Psoas muscle (tissue), 8 donors: ENCODE data around the gene DYNC1I2. TPM values are rescaled to one million over a fixed set of nuclear protein-coding genes. Genes with fewer than 3 reads are reported as not detected.

Experiments used
- ATAC-seq, 4 donors: fragments of 200-7000 bp; cut with Tn5 transposase; one replicate each; pipeline ENCODE4 v1.9.1; 2020; ENCODE audit warnings: moderate library complexity in 3 of 4, mild to moderate bottlenecking in 2 of 4
- DNase-seq, 2 donors: peaks; one replicate each; pipeline ENCODE4 v3.0.0-alpha.2; 2020
- H3K27ac ChIP-seq: fragments of 200-600 bp; one replicate; pipeline ENCODE4 v1.8.0; 2022
- H3K27me3 ChIP-seq, 3 donors: fragments of 200-600 bp in 1 of 3; one replicate each; pipeline versions ENCODE4 v1.6.1 to v1.8.0; 2013 to 2022; ENCODE audit warnings: low read length in 2 of 3, mild to moderate bottlenecking in 2 of 3, moderate library complexity in 1 of 3; ENCODE audit not compliant: insufficient read depth in 3 of 3
- H3K36me3 ChIP-seq, 2 donors: fragments of 200-600 bp in 1 of 2; one replicate each; pipeline versions ENCODE4 v1.6.1 to v1.8.0; 2013 to 2022; ENCODE audit warnings: low read depth in 1 of 2, mild to moderate bottlenecking in 1 of 2, moderate library complexity in 1 of 2; ENCODE audit not compliant: insufficient read depth in 1 of 2
- H3K4me1 ChIP-seq: fragments of 200-600 bp; one replicate; pipeline ENCODE4 v1.8.0; 2022
- H3K4me3 ChIP-seq: fragments of 200-600 bp; one replicate; pipeline ENCODE4 v1.8.0; 2022; ENCODE audit warnings: mild to moderate bottlenecking
- H3K9me3 ChIP-seq: fragments of 200-600 bp; one replicate; pipeline ENCODE4 v1.8.0; 2022
- WGBS, 3 donors: extraction: QIAGEN DNeasy Blood & Tissue Kit; methylation state at CpG; one replicate each; pipeline versions ENCODE4 v1.1.6 to v1.1.7; 2013; 5-methylcytosine and 5-hydroxymethylcytosine counted together
- intact Hi-C, 2 donors: fragments of 100-400 bp; cut with DNase I; formaldehyde crosslinking; loops; one replicate each; pipeline versions ENCODE4 v1.11.0 to v1.14.2; 2022
- polyA plus RNA-seq, 3 donors: library from polyadenylated mRNA; stranded (reverse); fragments of 200-250 nt; gene quantifications; one replicate each; pipeline ENCODE4 v1.2.3, GENCODE V29; 2013
- total RNA-seq, 4 donors: library from RNA; stranded (reverse); fragmentation: NEBNext Ultra II Directional in 2 of 4; extraction: Animal tissue kit (Norgen Biotek cat#: 25700) in 2 of 4; gene quantifications; one replicate each; pipeline versions ENCODE4 v1.2.1 to v1.2.4, GENCODE V29; 2021 to 2023
- TF ChIP-seq, protein P1 (sequence below): fragments of 200-600 bp; IDR thresholded peaks from one replicate; pipeline ENCODE4 v1.8.0; 2022; ENCODE audit warnings: antibody characterized with exemption
- donor health status: healthy with polysubstance abuse.
- donor health status: DM: no; HTN: no; CAD: no; lungs with moderate emphysema.
- donor health status: Bipolar disorder and iron deficiency.
- donor health status: healthy.
- donor health status: DM: yes; HTN: yes; CAD: no.
- donor health status: DM: no; HTN: no; CAD: no.
- donor health status: DM: no; HTN: no; CAD: no.
- donor health status: DM: yes; HTN: yes; CAD: no.

Gene DYNC1I2
- total and polyA plus RNA-seq, 7 donors = 43.5 to 72.9 (median 50.3) TPM

DNA sequence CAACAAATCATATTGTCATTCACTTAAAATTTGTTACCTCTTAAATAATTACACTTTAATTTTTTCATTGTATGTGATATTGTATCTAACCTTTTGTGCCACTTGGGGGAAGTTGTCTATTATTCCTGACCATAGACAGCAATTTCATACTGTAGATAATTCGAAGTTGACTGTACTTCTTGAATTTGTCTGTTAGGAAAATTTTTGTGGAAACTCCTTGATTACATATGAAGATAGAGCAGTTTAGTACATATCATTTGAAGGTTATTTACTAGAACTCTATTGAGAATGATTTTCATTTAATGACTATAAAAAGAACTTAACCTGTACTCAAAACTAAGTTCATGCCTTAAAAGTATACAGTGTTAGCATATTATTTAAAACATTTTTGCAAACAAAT lies 5.1 kb downstream of the DYNC1I2 start:
- DNase-seq (no peak), ATAC-seq (no peak)
- Histone ChIP-seq H3K27me3 (no peaks in the 10 kb centered on the region), H3K27ac (no peak overlapping the region), H3K36me3 (peaks cover 0 to 69% of the 10 kb centered on the region in 2 donors), H3K4me3 (no peak overlapping the region), H3K9me3 (no peaks in the 10 kb centered on the region), H3K4me1 (peaks cover 10% of the 10 kb centered on the region)
- 85 to 92% (median 90%) methylated on average over 1 of the region's 1 CpG for whole genome bisulfite sequencing, 3 donors
- TF ChIP-seq, protein P1, sequence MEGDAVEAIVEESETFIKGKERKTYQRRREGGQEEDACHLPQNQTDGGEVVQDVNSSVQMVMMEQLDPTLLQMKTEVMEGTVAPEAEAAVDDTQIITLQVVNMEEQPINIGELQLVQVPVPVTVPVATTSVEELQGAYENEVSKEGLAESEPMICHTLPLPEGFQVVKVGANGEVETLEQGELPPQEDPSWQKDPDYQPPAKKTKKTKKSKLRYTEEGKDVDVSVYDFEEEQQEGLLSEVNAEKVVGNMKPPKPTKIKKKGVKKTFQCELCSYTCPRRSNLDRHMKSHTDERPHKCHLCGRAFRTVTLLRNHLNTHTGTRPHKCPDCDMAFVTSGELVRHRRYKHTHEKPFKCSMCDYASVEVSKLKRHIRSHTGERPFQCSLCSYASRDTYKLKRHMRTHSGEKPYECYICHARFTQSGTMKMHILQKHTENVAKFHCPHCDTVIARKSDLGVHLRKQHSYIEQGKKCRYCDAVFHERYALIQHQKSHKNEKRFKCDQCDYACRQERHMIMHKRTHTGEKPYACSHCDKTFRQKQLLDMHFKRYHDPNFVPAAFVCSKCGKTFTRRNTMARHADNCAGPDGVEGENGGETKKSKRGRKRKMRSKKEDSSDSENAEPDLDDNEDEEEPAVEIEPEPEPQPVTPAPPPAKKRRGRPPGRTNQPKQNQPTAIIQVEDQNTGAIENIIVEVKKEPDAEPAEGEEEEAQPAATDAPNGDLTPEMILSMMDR = no peak
- intact Hi-C loops = no loop called here

GRCh38 chr2:171702781-171703556 lies 15.7 kb downstream of the DYNC1I2 start:
- DNase-seq = no peak
- TF ChIP-seq, protein P1 = no peak
- H3K4me3 ChIP-seq = no peak overlapping the region
- no peak overlapping the region for H3K27ac ChIP-seq
- peaks cover 19% of the 10 kb centered on the region for H3K4me1 ChIP-seq
- intact Hi-C loops = loop anchor here in 1 of 2 donors (5.0 kb wide), 1 partner anchor 399 kb away; the partner anchor contains the start of gene DLX2
- peaks cover 0 to 25% of the 10 kb centered on the region in 2 donors for H3K36me3 ChIP-seq
- no peaks in the 10 kb centered on the region for H3K9me3 ChIP-seq
- ATAC-seq = no peak
- H3K27me3 ChIP-seq = no peaks in the 10 kb centered on the region
- WGBS, 3 donors = 84 to 91% (median 89%) methylated on average over 7 of the region's 7 CpGs

GRCh38 chr2:171703574-171704347 lies 16.5 kb downstream of the DYNC1I2 start:
- H3K9me3 ChIP-seq = no peaks in the 10 kb centered on the region
- DNase-seq (no peak), ATAC-seq (peak in 3 of 4 donors; percentile 22 to 66 (median 46))
- peaks cover 19% of the 10 kb centered on the region for H3K4me1 ChIP-seq
- TF ChIP-seq, protein P1 = peak; percentile 38
- H3K4me3 ChIP-seq = no peak overlapping the region
- no peak overlapping the region for H3K27ac ChIP-seq
- H3K36me3 ChIP-seq = peaks cover 0 to 28% of the 10 kb centered on the region in 2 donors
- 58 to 61% (median 61%) methylated on average over 4 of the region's 4 CpGs for WGBS, 3 donors
- intact Hi-C loops = loop anchor here in 1 of 2 donors (5.0 kb wide), 1 partner anchor 399 kb away; the partner anchor contains the start of gene DLX2
- H3K27me3 ChIP-seq = no peaks in the 10 kb centered on the region

- 6 to 16% (median 9%) methylated on average over 2 of the region's 2 CpGs for WGBS, 3 donors
- ATAC-seq (peak in 1 of 4 donors; percentile 41), DNase-seq (no peak)
- Histone ChIP-seq H3K27ac (no peak overlapping the region), H3K27me3 (no peaks in the 10 kb centered on the region), H3K4me3 (no peak overlapping the region), H3K4me1 (peaks cover 19% of the 10 kb centered on the region), H3K9me3 (no peaks in the 10 kb centered on the region), H3K36me3 (peaks cover 0 to 32% of the 10 kb centered on the region in 2 donors)
- intact Hi-C loops = loop anchor here in 1 of 2 donors (5.0 kb wide), 1 partner anchor 401 kb away; no protein-coding TSS in a partner anchor
- TF ChIP-seq, protein P1 = peak; percentile 20
These were observed 19.0 kb downstream of the DYNC1I2 start for GRCh38 chr2:171706152-171706803.
